ENCODE results near the gene SELENOO. TPM values are rescaled to one million over a fixed set of nuclear protein-coding genes. Genes with fewer than 3 reads are reported as not detected.

Gene SELENOO
- total RNA-seq, 1 donor from 2014 or later: 7.8 TPM

DNA sequence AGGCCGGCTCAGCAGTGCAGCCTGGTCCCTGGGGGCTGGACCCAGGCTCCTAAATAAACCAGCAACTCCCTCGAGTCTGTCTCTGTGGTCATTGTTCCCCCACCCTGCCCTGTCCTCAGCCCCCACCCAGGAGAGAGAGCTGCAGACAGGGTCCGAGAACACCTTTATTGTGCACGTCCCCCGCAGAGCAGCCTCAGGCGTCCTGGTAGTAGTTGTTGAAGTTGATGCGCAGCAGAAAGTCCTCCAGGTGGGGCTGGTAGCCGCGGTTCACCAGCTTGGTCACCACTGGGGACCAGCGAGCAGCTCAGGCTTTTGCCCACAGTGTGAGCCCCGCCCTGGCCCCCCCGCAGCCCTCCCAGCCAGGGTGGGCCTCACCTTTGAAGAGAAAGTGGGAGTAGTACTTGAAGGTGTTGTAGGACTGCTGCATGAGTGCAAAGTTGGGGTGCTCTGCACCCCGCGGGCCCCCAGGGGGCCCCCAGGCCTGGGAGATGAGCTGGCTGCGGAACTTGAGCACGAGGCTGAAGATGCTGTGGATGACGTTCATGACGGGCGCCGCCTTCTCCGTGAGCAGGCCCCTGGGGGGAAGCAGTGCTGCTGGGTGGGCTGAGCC is 16.8 kb downstream of the SELENOO start:
- DNase-seq: no peak

DNA sequence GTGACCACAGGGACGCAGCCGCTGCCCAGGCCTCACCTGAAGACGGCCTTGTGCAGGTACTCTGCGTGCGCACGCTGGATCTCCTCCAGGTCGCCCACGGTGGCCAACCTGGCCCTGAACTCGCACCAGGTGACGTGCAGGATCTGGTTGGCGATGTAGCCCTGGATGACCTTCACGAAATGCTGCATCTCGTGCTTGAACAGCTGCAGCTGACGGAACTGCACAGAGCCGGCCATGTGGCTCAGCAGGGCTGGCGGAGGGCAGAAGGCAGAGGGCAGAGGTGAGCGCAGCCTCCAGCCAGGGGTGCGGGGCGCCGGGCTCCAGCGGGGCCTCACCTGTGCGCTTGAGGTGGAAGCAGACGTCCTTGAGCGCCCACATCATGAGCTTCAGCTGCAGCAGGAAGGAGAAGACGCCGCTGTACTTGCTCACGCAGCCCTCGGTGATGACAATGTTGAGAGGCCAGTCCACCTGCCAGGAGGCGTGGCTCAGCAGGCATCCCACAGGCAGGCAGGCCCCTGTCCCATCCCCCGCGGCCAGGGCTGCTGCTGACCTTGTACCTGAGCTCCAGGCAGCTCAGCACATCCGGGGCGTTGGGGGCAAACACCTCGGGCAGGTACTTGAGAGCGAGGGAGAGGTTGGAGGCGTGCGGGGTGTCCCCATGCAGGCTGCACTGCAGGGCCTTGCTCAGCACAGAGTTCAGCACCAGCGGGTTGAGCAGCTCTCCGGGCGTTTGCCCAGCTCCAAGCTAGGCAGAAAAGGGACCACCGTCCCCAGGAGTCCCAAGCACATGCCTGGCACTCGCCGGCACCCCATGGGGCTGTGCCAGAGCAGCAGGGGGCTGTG is 17.6 kb downstream of the SELENOO start:
- no peak for DNase-seq

DNA sequence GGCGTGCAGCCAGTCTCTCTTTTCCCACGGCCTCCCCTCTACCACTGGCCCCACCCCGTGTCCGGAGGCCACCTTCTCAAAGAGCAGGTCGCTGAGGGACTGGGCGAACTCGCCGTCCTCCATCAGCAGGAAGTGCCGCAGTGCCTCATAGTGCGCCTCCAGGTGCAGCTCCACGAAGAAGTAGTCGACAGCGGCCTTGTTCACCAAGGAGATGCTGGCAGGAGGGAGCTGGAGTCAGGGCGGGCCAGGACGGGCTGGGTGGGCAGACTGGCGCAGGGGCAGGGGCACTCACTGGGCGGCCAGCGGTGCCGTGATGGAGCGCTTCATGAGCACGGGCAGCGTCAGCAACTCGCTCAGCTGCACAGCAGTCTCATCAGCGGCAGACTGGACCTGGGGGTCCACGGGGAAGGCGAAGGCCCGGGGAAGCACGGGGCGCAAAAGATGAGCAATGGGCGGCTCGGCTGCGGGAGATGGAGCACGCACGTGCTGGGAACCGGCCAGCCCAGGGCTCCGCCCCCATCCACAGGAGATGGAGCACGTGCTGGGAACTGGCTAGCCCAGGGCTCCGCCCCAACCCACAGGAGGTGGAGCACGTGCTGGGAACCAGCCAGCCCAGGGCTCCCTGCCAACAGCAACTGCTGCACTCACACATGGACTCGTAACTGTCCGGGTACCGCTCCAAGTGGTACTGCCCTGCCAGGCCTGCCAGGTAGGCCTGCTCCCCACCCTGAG is 18.4 kb downstream of the SELENOO start:
- DNase-seq: peak; percentile 49

DNA sequence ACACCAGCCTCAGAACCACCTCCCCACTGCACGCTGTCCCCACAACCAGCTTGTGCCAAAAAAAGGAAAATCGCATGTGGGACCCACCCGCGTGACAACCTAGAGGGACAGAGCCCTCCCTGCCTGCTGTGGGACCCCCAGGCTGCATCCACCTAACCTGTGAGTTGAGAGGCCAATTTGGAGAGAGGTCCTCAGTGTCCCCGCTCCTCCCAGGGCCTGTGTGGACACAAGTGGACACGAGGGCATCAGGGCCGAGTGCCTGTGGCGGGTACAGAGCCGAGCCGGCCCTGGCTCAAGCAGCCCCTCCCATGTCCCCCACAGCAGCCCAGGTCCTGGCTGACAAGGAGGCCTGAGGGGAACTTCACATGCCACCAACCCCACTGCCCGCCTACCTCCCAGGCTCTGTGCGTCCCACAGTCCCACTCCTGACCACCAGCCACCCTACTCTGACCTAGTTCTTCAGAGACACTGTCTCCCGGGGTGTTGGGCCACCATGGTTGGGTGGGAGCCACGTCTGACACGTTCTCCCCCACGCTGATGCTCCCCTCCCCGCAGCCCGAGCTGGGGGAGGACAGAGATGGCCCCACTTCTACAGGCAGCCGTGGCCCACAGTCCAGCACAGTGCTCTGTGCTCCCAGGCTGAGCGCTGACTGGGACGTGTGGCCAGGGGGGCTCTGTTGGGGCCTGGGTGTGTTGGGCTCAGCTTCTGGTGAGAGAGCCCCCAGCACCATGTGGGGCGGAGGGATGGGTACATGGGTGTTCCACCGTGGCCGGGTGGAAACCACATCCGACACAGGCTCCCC is 19.2 kb downstream of the SELENOO start:
- no peak for DNase-seq

DNA sequence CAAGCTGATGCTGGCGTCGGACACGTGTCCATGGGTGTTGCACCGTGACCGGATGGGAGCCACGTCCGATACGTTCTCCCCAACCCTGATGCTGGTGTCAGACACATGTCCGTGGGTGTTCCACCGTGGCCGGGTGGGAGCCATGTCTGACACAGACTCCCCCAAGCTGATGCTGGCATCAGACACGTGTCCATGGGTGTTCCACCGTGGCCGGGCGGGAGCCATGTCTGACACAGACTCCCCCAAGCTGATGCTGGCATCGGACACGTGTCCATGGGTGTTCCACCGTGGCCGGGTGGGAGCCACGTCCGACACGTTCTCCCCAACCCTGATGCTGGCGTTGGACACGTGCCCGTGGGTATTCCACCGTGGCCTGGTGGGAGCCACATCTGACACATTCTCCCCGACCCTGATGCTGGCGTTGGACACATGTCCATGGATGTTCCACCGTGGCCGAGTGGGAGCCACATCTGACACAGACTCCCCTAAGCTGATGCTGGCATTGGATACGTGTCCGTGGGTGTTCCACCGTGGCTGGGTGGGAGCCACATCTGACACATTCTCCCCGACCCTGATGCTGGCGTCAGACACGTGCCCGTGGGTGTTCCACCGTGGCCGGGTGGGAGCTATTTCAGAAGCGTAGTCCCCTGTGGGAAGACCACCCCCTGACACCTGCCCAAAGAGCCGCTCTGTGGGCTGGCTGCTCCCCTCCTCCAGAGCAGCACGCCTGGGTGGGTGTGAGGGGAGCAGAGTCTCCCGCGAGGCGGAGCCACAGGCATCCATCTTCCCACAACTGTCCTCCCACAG is 20.0 kb downstream of the SELENOO start:
- no peak for DNase-seq

DNA sequence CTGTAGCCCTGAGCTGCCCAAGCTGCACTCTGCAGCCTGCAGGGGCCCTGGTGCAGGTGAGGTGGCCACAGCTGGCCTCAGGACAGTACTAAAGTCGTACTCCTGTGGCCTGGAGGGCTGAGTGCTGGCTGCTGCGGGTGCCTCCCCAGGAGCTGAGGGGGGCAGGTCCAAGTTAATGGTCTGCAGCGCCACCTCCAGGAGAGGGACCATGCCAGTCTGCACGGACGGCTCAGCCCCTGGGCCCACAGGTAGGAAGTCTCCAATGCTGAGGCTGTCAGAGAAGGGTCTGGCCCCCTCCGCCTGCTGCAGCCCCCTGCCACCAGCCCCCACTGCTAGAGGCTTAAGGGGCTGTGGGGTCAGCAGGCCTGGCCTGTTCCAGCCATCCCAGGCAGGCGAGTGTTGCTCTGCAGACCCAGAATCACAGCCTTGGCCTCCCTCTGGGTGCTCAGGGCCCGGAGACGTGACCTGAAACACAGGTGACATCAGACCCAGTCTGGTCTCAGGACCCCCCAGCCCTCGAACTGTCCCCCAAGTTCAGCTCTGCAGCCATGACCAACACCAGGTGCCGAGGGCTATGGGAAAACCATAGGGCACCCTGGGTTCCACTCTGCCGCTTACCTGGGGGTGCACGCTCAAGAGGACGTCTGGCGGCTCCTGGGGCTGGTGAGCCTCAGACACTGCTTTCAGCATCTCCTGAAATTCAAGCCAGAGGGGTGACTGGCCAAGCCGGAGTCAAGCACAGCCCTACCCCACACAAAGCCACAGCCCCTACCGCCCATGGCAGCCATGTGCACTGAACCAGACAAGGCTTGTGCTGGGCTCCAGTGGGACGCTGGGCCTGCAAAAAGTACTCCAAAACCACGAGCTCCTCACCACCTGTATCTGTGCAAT is 20.8 kb downstream of the SELENOO start:
- no peak for DNase-seq

DNA sequence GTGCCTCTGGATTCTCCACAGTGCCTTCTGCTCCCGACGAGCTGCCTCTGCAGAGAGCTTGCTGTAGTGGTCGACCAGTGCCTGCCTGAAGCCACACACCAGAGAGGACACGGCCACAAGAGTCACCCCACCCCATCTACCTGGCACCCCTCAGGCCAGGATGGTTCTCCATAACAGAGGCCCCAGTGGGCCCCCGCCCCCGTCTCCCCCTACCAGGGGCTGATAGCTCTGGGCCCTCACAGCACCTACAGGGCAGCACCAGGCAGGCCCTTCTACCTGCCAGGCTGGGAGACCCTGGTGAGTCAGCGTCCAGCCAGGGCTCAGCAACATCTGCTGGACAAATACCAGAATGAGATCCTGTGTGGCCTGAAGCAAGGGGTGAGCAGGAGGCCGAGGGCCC is 21.7 kb downstream of the SELENOO start:
- no peak for DNase-seq

DNA sequence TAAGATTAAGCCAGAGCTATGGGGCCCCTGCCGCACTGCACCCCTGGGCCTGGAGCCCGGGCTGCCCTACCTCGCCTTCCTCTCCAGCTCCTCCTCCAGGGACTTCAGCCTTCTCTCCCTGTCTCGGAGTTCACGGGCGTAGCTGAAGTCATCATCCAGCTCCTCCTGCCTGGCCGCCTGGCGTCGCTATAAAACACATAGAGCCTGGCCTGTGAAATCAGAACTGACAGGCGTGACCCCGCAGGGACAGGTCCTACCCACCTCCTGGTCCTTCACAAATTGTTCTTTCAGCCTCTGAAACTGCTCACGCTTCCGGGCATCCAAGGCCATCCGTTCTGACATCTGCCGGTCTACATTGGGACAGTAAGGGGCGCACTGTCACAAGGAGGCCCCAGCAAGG is 23.3 kb downstream of the SELENOO start:
- DNase-seq: no peak

DNA sequence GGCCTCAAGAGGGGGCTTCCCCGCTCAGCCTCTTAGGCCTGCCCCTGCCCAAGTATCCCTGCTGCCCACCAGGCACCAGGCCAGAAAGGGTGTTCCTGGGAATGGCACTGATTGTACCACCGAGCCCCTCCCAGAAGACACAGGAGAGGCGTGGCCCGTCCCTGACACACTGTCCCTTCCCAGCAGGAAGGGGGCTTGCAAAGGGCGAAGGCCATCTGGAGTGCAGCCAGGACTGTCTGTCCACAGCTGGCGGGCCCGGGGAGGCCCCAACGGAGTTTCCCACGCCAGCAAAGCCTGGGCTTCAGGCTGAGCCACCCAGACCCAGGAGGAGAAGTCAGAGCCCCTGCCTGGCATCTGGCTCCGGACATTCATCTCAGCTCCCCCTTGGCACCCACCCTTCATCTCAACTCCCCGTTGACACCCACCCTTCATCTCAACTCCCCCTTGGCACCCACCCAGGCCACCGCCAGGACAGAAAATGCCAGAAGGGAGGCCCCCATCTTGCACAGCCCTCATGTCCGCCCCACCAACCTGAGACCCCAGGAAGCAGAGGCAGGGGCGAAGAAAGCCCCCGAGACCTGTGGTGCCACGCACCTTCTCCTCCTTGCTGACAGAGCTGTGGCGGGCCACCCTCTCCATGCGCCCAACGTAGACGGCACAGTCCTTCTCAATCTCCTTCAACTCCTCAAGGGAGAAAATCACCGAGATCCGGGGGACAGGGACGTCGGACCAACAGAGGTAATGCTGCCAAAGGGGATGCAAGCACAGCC is 24.6 kb downstream of the SELENOO start:
- no peak for DNase-seq

DNA sequence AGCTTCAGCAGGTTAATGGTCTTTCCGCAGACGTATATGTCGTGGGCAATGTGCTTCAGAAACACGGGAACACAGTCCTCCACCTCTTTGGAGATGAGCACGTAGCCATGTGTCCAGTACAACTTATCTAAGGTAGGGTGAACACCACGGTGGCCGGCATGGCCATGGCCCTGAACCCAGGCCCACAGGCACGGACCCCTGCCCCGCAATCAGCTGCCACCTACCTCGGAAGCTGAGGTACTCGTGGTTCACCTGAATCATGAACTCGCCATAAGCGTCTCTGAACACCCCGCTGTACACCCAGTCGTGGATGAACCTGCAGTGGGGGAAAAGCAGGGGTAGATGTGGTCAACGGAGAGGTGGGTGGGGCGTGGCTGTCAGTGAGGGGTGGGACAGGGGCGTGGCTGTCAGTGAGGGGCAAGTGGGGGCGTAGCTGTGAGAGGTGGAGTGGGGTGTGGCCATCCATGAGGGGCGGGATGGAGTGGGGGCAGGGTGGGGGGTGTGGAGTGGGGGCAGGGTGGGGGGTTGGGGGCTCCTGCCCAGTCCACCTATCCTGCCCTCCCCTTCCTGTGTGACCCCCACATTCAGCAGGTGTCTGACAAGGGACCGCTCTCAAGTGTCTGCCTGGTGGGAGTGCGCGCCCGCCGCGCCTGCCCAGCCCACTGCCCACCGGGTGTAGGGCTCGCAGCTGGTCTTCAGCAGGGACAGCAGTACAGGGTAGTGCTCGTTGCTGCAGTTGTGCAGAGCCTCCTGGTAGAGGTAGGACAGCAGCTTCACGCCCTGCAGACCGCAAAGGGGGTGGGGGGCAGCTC is 25.5 kb downstream of the SELENOO start:
- no peak for DNase-seq

DNA sequence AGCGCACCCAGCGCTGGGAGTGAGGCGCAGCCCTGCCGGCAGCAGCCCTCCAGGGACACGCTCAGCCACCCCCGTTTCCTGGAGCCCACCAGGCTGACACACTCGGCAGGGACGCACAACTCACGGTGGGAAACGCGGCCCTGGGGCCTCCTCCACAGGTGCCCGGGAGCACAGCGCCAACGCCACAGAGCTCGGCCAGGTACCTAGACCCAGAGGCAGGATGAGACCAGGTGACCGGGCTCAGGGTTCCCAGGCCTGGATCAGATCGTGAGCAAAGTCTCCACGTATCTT is 26.0 kb downstream of the SELENOO start:
- DNase-seq: no peak

DNA sequence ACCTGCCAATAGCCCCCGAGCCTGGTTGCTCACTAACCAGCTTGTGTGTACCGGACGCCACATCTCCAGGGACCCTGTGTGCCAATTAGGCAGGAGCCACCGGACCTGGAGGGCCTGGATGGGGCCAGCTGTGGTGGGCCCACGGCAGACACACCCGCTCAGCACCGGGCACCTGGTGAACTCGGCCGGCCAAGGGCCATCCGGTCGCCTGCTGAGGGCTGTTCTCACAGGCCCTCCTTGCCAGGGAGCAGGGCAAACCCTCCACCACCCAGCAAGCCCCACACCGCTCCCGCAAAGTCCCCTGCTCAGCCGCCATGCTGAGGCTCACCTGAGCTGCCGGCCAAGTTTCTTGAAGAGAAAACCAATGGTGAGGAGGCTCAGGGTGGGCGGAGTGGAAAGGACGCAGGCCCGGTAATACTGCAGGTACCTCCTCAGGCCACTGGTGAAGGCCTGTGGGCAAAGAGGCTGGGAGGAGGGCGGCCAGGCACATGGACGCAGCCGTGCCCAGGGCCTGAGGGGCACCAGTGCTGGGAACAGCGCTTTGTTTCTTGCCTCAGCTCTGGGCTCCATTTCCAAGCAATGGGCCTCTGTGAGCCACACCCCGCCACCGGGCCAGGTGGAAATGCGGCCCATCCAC is 26.9 kb downstream of the SELENOO start:
- DNase-seq: no peak

DNA sequence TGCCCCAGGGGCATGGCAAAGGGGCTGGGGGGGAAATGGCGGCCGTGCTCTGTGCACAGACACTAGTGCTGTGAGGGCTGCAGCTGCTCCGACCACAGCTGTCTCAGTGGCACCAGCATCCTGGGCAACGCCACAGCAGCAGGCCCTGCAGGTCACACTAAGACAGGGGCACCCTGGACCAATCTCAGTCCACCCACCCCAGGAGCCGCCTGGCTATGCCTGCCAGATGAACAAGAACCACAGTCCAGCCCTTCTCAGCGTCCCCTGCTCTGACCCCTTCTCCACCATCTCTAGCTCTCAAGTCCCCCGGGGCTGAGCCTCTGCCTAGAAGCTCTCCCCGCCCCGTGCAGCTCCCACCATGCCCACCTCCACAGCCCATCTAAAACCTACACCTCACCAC is 27.6 kb downstream of the SELENOO start:
- DNase-seq: no peak

DNA sequence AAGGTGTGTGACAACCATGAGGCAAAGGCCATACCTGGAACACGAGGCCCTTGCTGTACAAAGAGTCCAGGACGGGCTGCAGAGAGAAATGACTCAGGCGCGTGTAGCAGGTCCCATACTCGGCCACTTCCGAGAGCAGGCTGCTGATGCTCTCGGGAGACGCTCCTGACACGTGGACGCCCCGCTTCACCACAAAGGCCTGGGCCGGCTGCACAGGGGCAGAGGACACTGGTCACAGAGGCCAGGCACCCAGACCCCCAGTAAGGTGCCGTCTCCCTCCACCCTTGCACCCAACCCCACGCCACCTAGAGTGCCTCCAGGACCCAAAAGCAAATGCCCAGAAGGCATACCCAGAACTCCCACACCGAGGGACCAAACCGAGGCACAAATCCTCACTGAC is 28.6 kb downstream of the SELENOO start:
- DNase-seq: no peak

DNA sequence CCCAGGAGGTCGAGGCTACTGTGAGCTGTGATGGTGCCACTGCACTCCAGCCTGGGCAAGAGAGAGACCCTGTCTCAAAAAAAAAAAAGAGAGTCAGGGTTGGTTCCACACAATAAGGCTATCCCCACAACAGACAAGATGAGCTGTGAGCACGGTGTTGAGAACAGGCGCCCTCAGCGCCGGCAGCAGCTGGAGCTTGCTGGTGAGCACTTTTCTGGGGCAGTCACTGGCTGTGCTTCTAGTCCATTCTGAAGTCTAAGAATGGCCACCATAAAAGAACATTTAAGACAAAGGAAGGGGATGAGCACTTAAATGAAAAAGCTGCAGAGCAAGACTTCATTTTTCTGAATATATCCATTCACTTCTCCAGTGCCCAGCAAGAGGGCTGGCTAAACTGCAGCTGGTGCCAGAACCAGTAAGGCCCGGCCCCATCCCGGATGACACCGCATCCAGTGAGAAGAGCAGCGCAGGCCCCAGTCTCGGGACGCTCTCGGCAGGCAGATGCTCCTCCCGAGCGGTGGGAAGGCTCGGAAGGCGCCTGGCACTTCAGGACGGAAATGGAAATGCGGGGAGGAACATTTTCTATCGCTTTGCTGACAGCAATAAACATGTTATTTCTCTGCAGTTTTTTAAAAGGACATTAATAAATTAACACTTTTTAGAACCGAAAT is 31.8 kb downstream of the SELENOO start:
- no peak for DNase-seq

DNA sequence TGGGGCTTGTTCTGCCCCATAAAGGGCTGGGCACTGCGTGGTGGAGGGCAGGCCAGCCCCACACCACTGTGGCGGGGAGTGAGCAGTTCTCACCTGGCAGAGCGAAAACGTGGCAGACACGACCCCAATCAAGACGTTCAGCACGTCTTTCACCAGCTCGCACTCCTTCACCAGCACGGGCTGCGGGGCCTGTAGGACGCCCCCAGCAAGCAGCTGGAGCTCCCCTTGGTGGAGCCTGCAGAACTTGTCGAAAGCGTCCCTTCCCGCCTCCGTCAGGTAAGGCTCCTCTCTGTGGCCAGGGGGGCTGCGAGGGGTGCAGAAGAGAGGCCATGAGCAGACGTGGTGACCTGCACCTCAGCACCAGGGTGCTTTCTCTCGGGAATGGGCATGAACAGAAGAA is 32.4 kb downstream of the SELENOO start:
- no peak for DNase-seq

DNA sequence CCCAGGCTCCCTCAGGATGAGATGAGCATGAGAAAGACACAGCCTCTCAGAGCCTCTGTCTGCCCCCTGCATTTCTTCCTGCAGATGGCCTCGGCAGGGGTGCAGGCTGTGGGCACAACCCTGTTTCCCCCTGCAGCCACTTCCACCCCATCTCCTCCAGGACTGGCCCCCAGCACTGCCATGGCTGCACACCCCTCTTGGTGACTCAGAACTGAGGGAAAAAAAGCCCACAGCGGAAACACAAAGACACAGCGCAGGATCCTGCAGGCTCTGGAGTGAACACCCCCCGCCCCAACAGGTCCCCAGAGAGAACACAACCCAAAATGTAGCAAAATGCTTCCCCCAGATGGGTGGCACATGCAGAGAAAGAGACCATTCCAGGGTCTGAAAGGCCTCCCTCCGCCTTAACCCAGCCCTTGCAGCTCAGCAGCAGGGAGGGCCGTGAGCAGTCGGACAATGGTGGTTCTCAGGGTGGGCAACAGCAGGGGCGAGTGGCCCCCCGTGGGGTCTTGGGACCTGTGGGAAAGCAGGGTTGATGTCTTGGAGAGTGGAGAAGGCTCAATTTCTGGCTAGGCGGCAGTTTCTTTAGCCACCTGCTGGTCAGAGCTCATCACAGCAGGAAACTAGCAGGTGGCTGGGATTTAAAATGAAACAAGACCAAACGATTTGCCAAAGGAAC is 36.1 kb downstream of the SELENOO start:
- DNase-seq: no peak

Data from occipital lobe (tissue), 2 donors.